ENCODE results near the gene TMED9.
A peak's percentile ranks its signal among the peaks of the same experiment; 100 is the strongest.
"Not testable (repeated sequence)": the region's sequence is repeated elsewhere in the genome, so short reads cannot be mapped to it uniquely, and the experiment has no call there.

Gene TMED9

GRCh38 chr5:177607452-177608192, 15.6 kb downstream of the TMED9 start:
- peak; percentile 13 for DNase-seq

- no peak for DNase-seq
These were observed 16.5 kb downstream of the TMED9 start for GRCh38 chr5:177608243-177609075.

GRCh38 chr5:177609076-177610059, 17.4 kb downstream of the TMED9 start:
- no peak for DNase-seq

- DNase-seq: no peak
These were observed 18.2 kb downstream of the TMED9 start for GRCh38 chr5:177610131-177610769.

GRCh38 chr5:177610770-177611445, 18.9 kb downstream of the TMED9 start:
- no peak for DNase-seq

- DNase-seq: no peak
These were observed 19.6 kb downstream of the TMED9 start for GRCh38 chr5:177611446-177612214.

GRCh38 chr5:177612215-177612673, 20.2 kb downstream of the TMED9 start:
- DNase-seq: no peak

GRCh38 chr5:177620560-177620959, 28.6 kb downstream of the TMED9 start:
- DNase-seq: no peak

GRCh38 chr5:177624172-177624571, 32.2 kb downstream of the TMED9 start:
- not testable (repeated sequence) for DNase-seq

- DNase-seq: not testable (repeated sequence)
These were observed 38.2 kb downstream of the TMED9 start for GRCh38 chr5:177630186-177630585.

GRCh38 chr5:177634912-177635311, 42.9 kb downstream of the TMED9 start:
- not testable (repeated sequence) for DNase-seq

GRCh38 chr5:177645462-177645861, 53.5 kb downstream of the TMED9 start:
- not testable (repeated sequence) for DNase-seq
